Ovary (tissue), 3 donors: ENCODE results near the gene ACSF2.

Experiments
- CTCF ChIP-seq, 3 donors: fragments of 450-650 bp in 2 of 3; fragments of 200-600 bp in 1 of 3; IDR thresholded peaks; one replicate each; pipeline versions ENCODE4 v1.5.1 to v1.8.0; 2016 to 2022; ENCODE audit warnings: antibody characterized with exemption in 3 of 3, mild to moderate bottlenecking in 1 of 3
- EP300 ChIP-seq: sonication (generic); formaldehyde crosslinking; IDR thresholded peaks from one replicate; pipeline ENCODE4 v1.6.1; 2017; ENCODE audit warnings: antibody characterized with exemption
- POLR2A ChIP-seq: fragments of 450-650 bp; IDR thresholded peaks from one replicate; pipeline ENCODE4 v1.6.1; 2017; ENCODE audit warnings: antibody characterized with exemption, mild to moderate bottlenecking, moderate library complexity
- donor health status: DM: no; HTN: no; CAD: no.

- TF ChIP-seq EP300, result no peak
- TF ChIP-seq CTCF (IDR thresholded peaks at IDR 0.05), result no peak
- TF ChIP-seq POLR2A, result no peak
Observed at GRCh38 chr17:50443505-50443974, 17.5 kb downstream of the ACSF2 start.
